AG10803 (cell line): Measurements from ENCODE around the gene INPP1.
A peak's percentile ranks its signal among the peaks of the same experiment; 100 is the strongest.
"Not testable (repeated sequence)": the region's sequence is repeated elsewhere in the genome, so short reads cannot be mapped to it uniquely, and the experiment has no call there.

ENCODE experiments used
- DNase-seq: peaks from one replicate; pipeline ENCODE4 v3.0.0; 2010; ENCODE audit warnings: low read depth
- H3K4me3 ChIP-seq: 2 replicates; pipeline ENCODE4 v1.5.1; 2011; ENCODE audit warnings: mild to moderate bottlenecking, low read length, control low read depth
- TF ChIP-seq, protein P1 (sequence below): conservative IDR thresholded peaks from 2 replicates; pipeline ENCODE4 v1.5.1; 2011; ENCODE audit warnings: mild to moderate bottlenecking, low read length, control low read depth, inconsistent platforms

Gene INPP1

DNA sequence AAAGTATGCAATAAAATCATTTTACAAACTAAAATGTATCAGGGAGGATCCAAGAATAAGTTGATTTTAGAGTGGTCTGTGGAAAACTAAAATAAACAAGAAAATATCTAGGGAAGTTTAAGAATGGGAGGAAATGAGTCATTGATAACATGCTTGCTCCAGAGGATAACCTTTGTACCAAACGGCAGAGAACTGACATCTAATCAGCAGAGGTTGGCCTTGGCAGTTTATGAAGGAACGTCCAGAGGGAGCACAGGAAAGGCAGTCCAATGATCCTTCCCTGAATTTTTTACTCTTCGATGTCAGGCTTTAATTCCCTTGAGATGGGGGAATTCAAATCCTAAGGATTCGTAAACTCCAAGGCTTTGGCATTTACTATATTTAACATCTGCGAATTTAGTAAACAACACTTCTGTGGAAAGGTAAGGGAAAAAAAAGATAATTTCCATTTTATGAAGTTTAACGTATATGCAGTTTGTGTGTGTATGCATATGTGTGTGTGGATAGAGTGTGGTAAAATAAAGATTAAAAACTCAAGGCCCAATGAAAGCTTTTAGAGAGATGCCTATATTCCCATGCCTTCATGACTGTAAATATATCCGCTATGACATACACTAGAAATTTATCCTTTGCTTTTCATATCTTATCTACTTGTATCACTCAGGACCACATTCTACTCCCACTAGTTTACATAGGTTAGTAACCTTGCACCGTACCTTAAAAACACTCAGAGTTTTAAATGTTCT, 8.7 kb upstream of the INPP1 start:
- TF ChIP-seq, protein P1, sequence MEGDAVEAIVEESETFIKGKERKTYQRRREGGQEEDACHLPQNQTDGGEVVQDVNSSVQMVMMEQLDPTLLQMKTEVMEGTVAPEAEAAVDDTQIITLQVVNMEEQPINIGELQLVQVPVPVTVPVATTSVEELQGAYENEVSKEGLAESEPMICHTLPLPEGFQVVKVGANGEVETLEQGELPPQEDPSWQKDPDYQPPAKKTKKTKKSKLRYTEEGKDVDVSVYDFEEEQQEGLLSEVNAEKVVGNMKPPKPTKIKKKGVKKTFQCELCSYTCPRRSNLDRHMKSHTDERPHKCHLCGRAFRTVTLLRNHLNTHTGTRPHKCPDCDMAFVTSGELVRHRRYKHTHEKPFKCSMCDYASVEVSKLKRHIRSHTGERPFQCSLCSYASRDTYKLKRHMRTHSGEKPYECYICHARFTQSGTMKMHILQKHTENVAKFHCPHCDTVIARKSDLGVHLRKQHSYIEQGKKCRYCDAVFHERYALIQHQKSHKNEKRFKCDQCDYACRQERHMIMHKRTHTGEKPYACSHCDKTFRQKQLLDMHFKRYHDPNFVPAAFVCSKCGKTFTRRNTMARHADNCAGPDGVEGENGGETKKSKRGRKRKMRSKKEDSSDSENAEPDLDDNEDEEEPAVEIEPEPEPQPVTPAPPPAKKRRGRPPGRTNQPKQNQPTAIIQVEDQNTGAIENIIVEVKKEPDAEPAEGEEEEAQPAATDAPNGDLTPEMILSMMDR = no peak
- DNase-seq = no peak
- no peak overlapping the region for H3K4me3 ChIP-seq

DNA sequence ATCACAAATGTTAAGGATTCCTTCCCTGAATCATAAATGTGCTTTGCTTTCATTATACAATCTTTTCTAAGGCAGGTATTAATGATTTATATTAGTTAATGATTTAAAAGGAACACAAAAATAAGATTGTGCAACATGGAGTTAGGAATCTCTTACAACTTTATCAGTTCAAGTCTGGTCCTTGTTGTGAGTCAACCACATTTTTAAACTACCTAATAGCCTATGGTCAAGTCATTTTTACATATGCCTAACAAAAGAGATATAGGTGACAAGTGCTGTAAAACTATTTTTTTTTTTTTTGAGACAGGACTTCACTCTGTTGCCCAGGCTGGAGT, 8.2 kb upstream of the INPP1 start:
- no peak overlapping the region for H3K4me3 ChIP-seq
- TF ChIP-seq, protein P1 = no peak
- no peak for DNase-seq

DNA sequence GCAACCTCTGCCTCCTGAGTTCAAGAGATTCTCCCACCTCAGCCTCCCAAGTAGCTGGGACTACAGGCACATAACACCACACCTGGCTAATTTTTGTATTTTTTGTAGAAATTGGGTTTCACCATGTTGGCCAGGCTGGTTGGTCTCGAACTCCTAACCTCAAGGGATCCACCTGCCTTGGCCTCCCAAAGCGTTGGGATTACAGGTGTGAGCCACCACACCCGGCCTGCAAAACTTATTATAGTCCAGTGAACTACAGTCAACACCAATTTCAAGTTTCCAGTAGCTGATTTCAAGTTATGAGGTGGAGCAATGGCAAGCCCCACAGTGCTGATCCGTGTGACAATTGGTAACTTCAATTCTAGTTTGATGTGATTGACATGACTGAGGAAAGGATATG, 7.8 kb upstream of the INPP1 start:
- not testable (repeated sequence) for DNase-seq, H3K4me3 ChIP-seq

GRCh38 chr2:190336420-190336819, 7.0 kb upstream of the INPP1 start:
- TF ChIP-seq, protein P1 = no peak
- no peak for DNase-seq
- no peak overlapping the region for H3K4me3 ChIP-seq

- H3K4me3 ChIP-seq = no peak overlapping the region
- TF ChIP-seq, protein P1 = no peak
- no peak for DNase-seq
These were observed 4.9 kb upstream of the INPP1 start for GRCh38 chr2:190338453-190338852.

GRCh38 chr2:190339394-190339793, 4.0 kb upstream of the INPP1 start:
- DNase-seq = no peak
- TF ChIP-seq, protein P1 = no peak
- H3K4me3 ChIP-seq = no peak overlapping the region

DNA sequence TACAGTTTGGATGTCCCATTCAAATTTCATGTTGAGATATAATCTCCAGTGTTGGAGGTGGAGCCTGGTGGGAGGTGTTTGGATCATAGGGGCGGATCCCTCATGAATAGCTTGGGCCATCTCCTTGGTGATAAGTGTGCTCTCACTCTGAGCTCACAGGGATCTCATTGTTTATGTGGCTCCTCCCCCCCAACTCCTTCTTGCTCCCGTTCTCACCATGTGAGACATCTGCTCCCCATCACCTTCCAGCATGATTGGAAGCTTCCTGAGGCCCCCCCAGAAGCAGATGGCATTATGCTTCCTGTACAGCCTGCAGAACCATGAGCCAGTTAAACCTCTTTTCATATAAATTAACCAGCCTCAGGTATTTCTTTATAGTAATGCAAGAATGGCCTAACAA, 3.0 kb upstream of the INPP1 start:
- DNase-seq = peak; percentile 9
- H3K4me3 ChIP-seq = no peak overlapping the region
- TF ChIP-seq, protein P1 = no peak

DNA sequence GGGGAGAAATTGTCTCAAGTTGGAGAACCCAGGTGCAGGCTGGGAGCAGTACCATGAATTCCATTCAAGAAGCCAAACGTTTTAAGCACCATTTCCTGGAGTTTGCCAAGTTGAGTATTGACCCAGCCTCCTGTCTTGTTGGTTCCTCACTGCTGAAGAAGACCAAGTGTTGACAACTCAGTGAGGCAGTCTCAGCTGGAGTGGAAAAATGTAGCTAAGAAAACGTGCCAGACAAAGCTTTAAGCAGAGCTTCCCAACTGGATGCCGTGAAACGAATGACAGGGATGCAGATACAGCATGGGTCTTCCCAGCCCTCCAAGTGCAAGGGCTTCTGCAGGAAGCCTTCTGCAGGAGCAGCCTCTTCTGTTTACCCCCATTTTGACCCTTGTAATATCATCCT, 778 bp upstream of the INPP1 start:
- no peak overlapping the region for H3K4me3 ChIP-seq
- TF ChIP-seq, protein P1 = no peak
- DNase-seq = no peak
